Naive thymus-derived CD4-positive, alpha-beta T cell (primary cell): ENCODE measurements around the gene SMAD1. TPM values are rescaled to one million over a fixed set of nuclear protein-coding genes. Genes with fewer than 3 reads are reported as not detected.

Experiments used
- ATAC-seq: fragments of 150-1000 bp; cut with Tn5 transposase; 2 replicates; pipeline ENCODE4 v1.10.0; 2021; ENCODE audit warnings: mild to moderate bottlenecking, moderate library complexity
- CTCF ChIA-PET: fragments of 350-600 bp; sonication (Branson Sonifier 250); formaldehyde crosslinking; loops from one replicate; lab custom pipeline; 2021; ENCODE audit warnings: antibody characterized with exemption; lab: Charles Lee
- POLR2A ChIA-PET: fragments of 350-600 bp; sonication (Branson Sonifier 250); formaldehyde crosslinking; loops from one replicate; lab custom pipeline; 2021; ENCODE audit warnings: antibody characterized with exemption, inconsistent platforms; lab: Charles Lee
- DNase-seq, 9 donors: peaks; one replicate each; pipeline versions ENCODE4 v3.0.0 to v3.0.0-alpha.2; 2020 to 2022; ENCODE audit warnings: mixed read lengths in 1 of 9
- H3K27ac ChIP-seq: one replicate; pipeline ENCODE4 v1.7.0; 2013; ENCODE audit warnings: mild to moderate bottlenecking, low read depth, low read length, moderate library complexity
- H3K27me3 ChIP-seq, 2 donors: one replicate each; pipeline ENCODE4 v1.7.0; 2013; ENCODE audit warnings: low read length in 2 of 2, mild to moderate bottlenecking in 2 of 2, moderate library complexity in 2 of 2; ENCODE audit not compliant: control insufficient read depth in 2 of 2, insufficient read depth in 2 of 2
- H3K36me3 ChIP-seq, 3 experiments: 1 replicate in 2 of 3; 2 replicates in 1 of 3; pipeline ENCODE4 v1.7.0; 2013; ENCODE audit warnings: low read length in 3 of 3, mild to moderate bottlenecking in 3 of 3, moderate library complexity in 1 of 3; ENCODE audit not compliant: insufficient read depth in 3 of 3, control insufficient read depth in 2 of 3
- H3K4me1 ChIP-seq, 2 donors: one replicate each; pipeline ENCODE4 v1.7.0; 2013; ENCODE audit warnings: low read length in 2 of 2, mild to moderate bottlenecking in 2 of 2, moderate library complexity in 1 of 2; ENCODE audit not compliant: control insufficient read depth in 2 of 2, insufficient read depth in 2 of 2
- H3K4me3 ChIP-seq: 2 replicates; pipeline ENCODE4 v1.7.0; 2013; ENCODE audit warnings: mild to moderate bottlenecking, low read length
- H3K9me3 ChIP-seq, 3 experiments: 1 replicate in 2 of 3; 2 replicates in 1 of 3; pipeline ENCODE4 v1.7.0; 2013; ENCODE audit warnings: low read length in 3 of 3; ENCODE audit not compliant: control insufficient read depth in 2 of 3
- H3K27ac Mint-ChIP-seq, 9 donors: one replicate each; pipeline ENCODE4 v1.8.0; 2020 to 2022; ENCODE audit warnings: mixed read lengths in 9 of 9, mild to moderate bottlenecking in 8 of 9, moderate library complexity in 5 of 9, inconsistent platforms in 2 of 9
- H3K27me3 Mint-ChIP-seq, 5 donors: one replicate each; pipeline ENCODE4 v1.8.0; 2021 to 2022; ENCODE audit warnings: mixed read lengths in 5 of 5, mild to moderate bottlenecking in 1 of 5
- H3K36me3 Mint-ChIP-seq, 5 donors: one replicate each; pipeline ENCODE4 v1.8.0; 2020 to 2022; ENCODE audit warnings: mixed read lengths in 5 of 5, mild to moderate bottlenecking in 3 of 5, inconsistent platforms in 1 of 5
- H3K4me1 Mint-ChIP-seq, 7 donors: one replicate each; pipeline ENCODE4 v1.8.0; 2020 to 2022; ENCODE audit warnings: mixed read lengths in 7 of 7, mild to moderate bottlenecking in 3 of 7, inconsistent platforms in 1 of 7
- H3K4me3 Mint-ChIP-seq, 10 donors: one replicate each; pipeline ENCODE4 v1.8.0; 2020 to 2022; ENCODE audit warnings: mild to moderate bottlenecking in 10 of 10, mixed read lengths in 10 of 10, moderate library complexity in 6 of 10, inconsistent platforms in 2 of 10
- H3K9me3 Mint-ChIP-seq, 11 donors: one replicate each; pipeline ENCODE4 v1.8.0; 2020 to 2022; ENCODE audit warnings: mixed read lengths in 11 of 11, mild to moderate bottlenecking in 4 of 11, inconsistent platforms in 1 of 11, moderate library complexity in 1 of 11
- intact Hi-C, 2 donors: fragments of 100-400 bp; cut with micrococcal nuclease; formaldehyde crosslinking; loops; one replicate each; pipeline ENCODE4 v1.15.1; 2023
- polyA plus RNA-seq, 2 donors: library from polyadenylated mRNA; unstranded; fragments of 300-500 nt; fragmentation: Illumina TruSeq; gene quantifications; one replicate each; pipeline ENCODE4 v1.2.3, GENCODE V29; 2021
- total RNA-seq, 6 experiments: library from RNA in 5 of 6; stranded (reverse) in 5 of 6; gene quantifications; 1 replicate in 5 of 6; 2 replicates in 1 of 6; pipeline ENCODE4 v1.2.3 and lab custom pipeline; 2021 to 2026

SMAD1 gene
- total and polyA plus RNA-seq, 7 experiments from 2014 or later = 0.29 to 13.5 (median 1.1) TPM

- Mint-ChIP-seq H3K27ac (no peak overlapping the region), H3K9me3 (peaks cover 0 to 3% (median 0%) of the 10 kb centered on the region in 11 donors), H3K4me3 (no peak overlapping the region), H3K4me1 (peaks cover 7 to 25% (median 14%) of the 10 kb centered on the region in 7 donors), H3K27me3 (peaks cover 0 to 32% (median 13%) of the 10 kb centered on the region in 5 donors), H3K36me3 (peaks cover 0 to 4% (median 0%) of the 10 kb centered on the region in 5 donors)
- H3K27ac ChIP-seq = no peak overlapping the region
- H3K4me3 ChIP-seq = no peak overlapping the region
- H3K9me3 ChIP-seq = no peaks in the 10 kb centered on the region
- intact Hi-C loops = no loop called here
- H3K36me3 ChIP-seq = no peaks in the 10 kb centered on the region
- peaks cover 0 to 4% of the 10 kb centered on the region in 2 donors for H3K4me1 ChIP-seq
- POLR2A ChIA-PET = no interaction called here
- no peak for DNase-seq
- H3K27me3 ChIP-seq = peaks cover 0 to 4% of the 10 kb centered on the region in 2 donors
- CTCF ChIA-PET = no interaction called here
- no peak for ATAC-seq
These were observed 3.5 kb downstream of the SMAD1 start for GRCh38 chr4:145485120-145485519.

GRCh38 chr4:145486603-145487002, 5.0 kb downstream of the SMAD1 start:
- intact Hi-C loops = no loop called here
- ATAC-seq (no peak), DNase-seq (no peak)
- Mint-ChIP-seq H3K9me3 (no peaks in the 10 kb centered on the region), H3K4me3 (no peak overlapping the region), H3K4me1 (peaks cover 0 to 13% (median 7%) of the 10 kb centered on the region in 7 donors), H3K36me3 (no peaks in the 10 kb centered on the region), H3K27me3 (peaks cover 0 to 24% (median 0%) of the 10 kb centered on the region in 5 donors), H3K27ac (no peak overlapping the region)
- POLR2A ChIA-PET = interaction anchor here (1.1 kb wide), 1 partner anchor 11 kb away, joined by 3 read pairs; no protein-coding TSS in a partner anchor
- no peak overlapping the region for H3K4me3 ChIP-seq
- CTCF ChIA-PET = no interaction called here
- no peaks in the 10 kb centered on the region for H3K4me1 ChIP-seq
- no peak overlapping the region for H3K27ac ChIP-seq
- H3K27me3 ChIP-seq = peaks cover 0 to 4% of the 10 kb centered on the region in 2 donors
- no peaks in the 10 kb centered on the region for H3K9me3 ChIP-seq
- no peaks in the 10 kb centered on the region for H3K36me3 ChIP-seq

- ChIA-PET CTCF (no interaction called here), POLR2A (interaction anchor here (1.1 kb wide), 1 partner anchor 12 kb away, joined by 3 read pairs; no protein-coding TSS in a partner anchor)
- Histone ChIP-seq H3K9me3 (no peaks in the 10 kb centered on the region), H3K4me3 (no peak overlapping the region), H3K36me3 (no peaks in the 10 kb centered on the region), H3K27ac (no peak overlapping the region), H3K27me3 (peaks cover 0 to 3% of the 10 kb centered on the region in 2 donors), H3K4me1 (no peaks in the 10 kb centered on the region)
- no peaks in the 10 kb centered on the region for H3K36me3 Mint-ChIP-seq
- peak; percentile 91 for ATAC-seq
- H3K27me3 Mint-ChIP-seq = peaks cover 0 to 24% (median 0%) of the 10 kb centered on the region in 5 donors
- no peak overlapping the region for H3K4me3 Mint-ChIP-seq
- peaks cover 0 to 13% (median 7%) of the 10 kb centered on the region in 7 donors for H3K4me1 Mint-ChIP-seq
- H3K9me3 Mint-ChIP-seq = no peaks in the 10 kb centered on the region
- H3K27ac Mint-ChIP-seq = no peak overlapping the region
- peak in 1 of 9 donors; percentile 3 for DNase-seq
- intact Hi-C loops = no loop called here
These were observed 6.0 kb downstream of the SMAD1 start for GRCh38 chr4:145487631-145488030.

GRCh38 chr4:145488310-145488709, 6.7 kb downstream of the SMAD1 start:
- no peak overlapping the region for H3K27ac Mint-ChIP-seq
- POLR2A ChIA-PET = no interaction called here
- CTCF ChIA-PET = interaction anchor here (0.7 kb wide), 1 partner anchor 13 kb away, joined by 3 read pairs; no protein-coding TSS in a partner anchor

GRCh38 chr4:145489556-145489955, 7.9 kb downstream of the SMAD1 start:
- ChIA-PET CTCF (no interaction called here), POLR2A (no interaction called here)
- no peak for DNase-seq
- Mint-ChIP-seq H3K27ac (no peak overlapping the region), H3K4me1 (peaks cover 0 to 15% (median 7%) of the 10 kb centered on the region in 7 donors), H3K36me3 (no peaks in the 10 kb centered on the region), H3K27me3 (peaks cover 0 to 26% (median 0%) of the 10 kb centered on the region in 5 donors), H3K9me3 (no peaks in the 10 kb centered on the region), H3K4me3 (no peak overlapping the region)
- intact Hi-C loops = no loop called here
- Histone ChIP-seq H3K4me1 (no peaks in the 10 kb centered on the region), H3K36me3 (no peaks in the 10 kb centered on the region), H3K27ac (no peak overlapping the region), H3K27me3 (no peaks in the 10 kb centered on the region), H3K4me3 (no peak overlapping the region), H3K9me3 (no peaks in the 10 kb centered on the region)
- ATAC-seq = no peak

More at GRCh38 chr4:145488310-145488709, 6.7 kb downstream of the SMAD1 start:
- Mint-ChIP-seq H3K4me1 (peaks cover 0 to 13% (median 7%) of the 10 kb centered on the region in 7 donors), H3K27me3 (peaks cover 0 to 26% (median 0%) of the 10 kb centered on the region in 5 donors), H3K9me3 (no peaks in the 10 kb centered on the region), H3K4me3 (no peak overlapping the region), H3K36me3 (no peaks in the 10 kb centered on the region)
- Histone ChIP-seq H3K36me3 (no peaks in the 10 kb centered on the region), H3K4me1 (no peaks in the 10 kb centered on the region), H3K27ac (no peak overlapping the region), H3K27me3 (no peaks in the 10 kb centered on the region), H3K9me3 (no peaks in the 10 kb centered on the region), H3K4me3 (no peak overlapping the region)
- DNase-seq (no peak), ATAC-seq (no peak)
- intact Hi-C loops = no loop called here

- peaks cover 0 to 26% (median 0%) of the 10 kb centered on the region in 5 donors for H3K27me3 Mint-ChIP-seq
- Histone ChIP-seq H3K36me3 (no peaks in the 10 kb centered on the region), H3K4me3 (no peak overlapping the region), H3K4me1 (no peaks in the 10 kb centered on the region), H3K27me3 (no peaks in the 10 kb centered on the region), H3K27ac (no peak overlapping the region), H3K9me3 (no peaks in the 10 kb centered on the region)
- ChIA-PET CTCF (no interaction called here), POLR2A (no interaction called here)
- DNase-seq (no peak), ATAC-seq (no peak)
- H3K9me3 Mint-ChIP-seq = no peaks in the 10 kb centered on the region
- intact Hi-C loops = no loop called here
- no peak overlapping the region for H3K4me3 Mint-ChIP-seq
- peaks cover 0 to 16% (median 7%) of the 10 kb centered on the region in 7 donors for H3K4me1 Mint-ChIP-seq
- no peak overlapping the region for H3K27ac Mint-ChIP-seq
- H3K36me3 Mint-ChIP-seq = no peaks in the 10 kb centered on the region
These were observed 8.7 kb downstream of the SMAD1 start for GRCh38 chr4:145490361-145490760.

- Histone ChIP-seq H3K36me3 (no peaks in the 10 kb centered on the region), H3K4me1 (no peaks in the 10 kb centered on the region), H3K4me3 (no peak overlapping the region), H3K27me3 (no peaks in the 10 kb centered on the region), H3K9me3 (no peaks in the 10 kb centered on the region), H3K27ac (no peak overlapping the region)
- ATAC-seq = no peak
- DNase-seq = no peak
- H3K27me3 Mint-ChIP-seq = peaks cover 0 to 23% (median 0%) of the 10 kb centered on the region in 5 donors
- H3K36me3 Mint-ChIP-seq = no peaks in the 10 kb centered on the region
- peaks cover 0 to 17% (median 7%) of the 10 kb centered on the region in 7 donors for H3K4me1 Mint-ChIP-seq
- POLR2A ChIA-PET = no interaction called here
- H3K9me3 Mint-ChIP-seq = no peaks in the 10 kb centered on the region
- intact Hi-C loops = no loop called here
- no peak overlapping the region for H3K4me3 Mint-ChIP-seq
- CTCF ChIA-PET = no interaction called here
- no peak overlapping the region for H3K27ac Mint-ChIP-seq
These were observed 9.1 kb downstream of the SMAD1 start for GRCh38 chr4:145490796-145491195.
